ENCODE data around the gene CAMTA1.

The CAMTA1 gene

DNA sequence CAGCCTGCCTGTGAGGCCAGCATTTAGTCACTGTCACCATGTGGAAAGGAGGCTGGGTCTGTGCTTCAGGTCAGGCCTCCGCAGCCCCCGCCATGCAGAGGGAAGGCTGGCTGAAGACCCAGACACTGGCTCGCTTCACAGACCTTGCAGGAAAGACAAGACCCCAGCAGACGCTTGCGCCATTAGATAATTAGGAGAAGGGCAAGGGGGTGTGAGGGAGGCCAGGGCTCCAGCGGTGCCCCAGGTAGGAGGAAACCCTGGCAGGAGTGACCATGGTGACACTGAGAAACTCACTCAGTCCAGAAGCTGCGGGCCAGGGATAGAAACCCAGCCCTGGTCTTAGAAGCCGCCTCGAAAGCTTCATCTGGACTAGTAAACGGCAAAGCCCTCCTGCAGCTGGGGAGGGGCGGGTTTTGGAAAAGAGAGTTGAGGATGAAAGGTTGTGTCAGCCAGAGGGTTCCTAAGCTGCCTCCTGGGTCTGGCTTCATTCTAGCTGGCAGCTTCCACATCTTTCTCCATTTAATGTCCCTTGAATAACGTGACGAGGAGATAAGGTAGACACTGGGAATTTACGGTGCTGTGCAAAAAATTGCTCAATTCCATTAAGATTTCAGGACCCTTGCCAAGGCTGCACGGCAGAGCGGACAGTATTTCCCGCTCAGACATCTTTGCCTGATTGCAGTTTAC, 691.8 kb downstream of the CAMTA1 start:
- DNase-seq = no peak
- Histone ChIP-seq H3K4me1 (ENCODE audit: insufficient read depth, low read length) (no peaks in the 10 kb centered on the region), H3K27ac (ENCODE audit: low read length) (no peak overlapping the region), H3K4me2 (ENCODE audit: insufficient read depth, low read length) (no peak overlapping the region), H3K27me3 (ENCODE audit: insufficient read depth, low read length, poor library complexity) (peaks cover 4% of the 10 kb centered on the region), H3K9me3 (ENCODE audit: insufficient read depth, low read length, severe bottlenecking) (no peaks in the 10 kb centered on the region), H3K36me3 (ENCODE audit: insufficient read depth, low read length) (no peaks in the 10 kb centered on the region), H3K4me3 (ENCODE audit: low read depth in 1 of 2, low read length in 2 of 2) (no peak overlapping the region), H3K79me2 (ENCODE audit: insufficient read depth, low read length) (no peaks in the 10 kb centered on the region), H3K9ac (ENCODE audit: low read depth, low read length) (no peak overlapping the region), H2AFZ (ENCODE audit: low read depth, low read length) (no peak overlapping the region), H4K20me1 (ENCODE audit: insufficient read depth, low read length) (peaks cover 12% of the 10 kb centered on the region)
- TF ChIP-seq, protein P1, sequence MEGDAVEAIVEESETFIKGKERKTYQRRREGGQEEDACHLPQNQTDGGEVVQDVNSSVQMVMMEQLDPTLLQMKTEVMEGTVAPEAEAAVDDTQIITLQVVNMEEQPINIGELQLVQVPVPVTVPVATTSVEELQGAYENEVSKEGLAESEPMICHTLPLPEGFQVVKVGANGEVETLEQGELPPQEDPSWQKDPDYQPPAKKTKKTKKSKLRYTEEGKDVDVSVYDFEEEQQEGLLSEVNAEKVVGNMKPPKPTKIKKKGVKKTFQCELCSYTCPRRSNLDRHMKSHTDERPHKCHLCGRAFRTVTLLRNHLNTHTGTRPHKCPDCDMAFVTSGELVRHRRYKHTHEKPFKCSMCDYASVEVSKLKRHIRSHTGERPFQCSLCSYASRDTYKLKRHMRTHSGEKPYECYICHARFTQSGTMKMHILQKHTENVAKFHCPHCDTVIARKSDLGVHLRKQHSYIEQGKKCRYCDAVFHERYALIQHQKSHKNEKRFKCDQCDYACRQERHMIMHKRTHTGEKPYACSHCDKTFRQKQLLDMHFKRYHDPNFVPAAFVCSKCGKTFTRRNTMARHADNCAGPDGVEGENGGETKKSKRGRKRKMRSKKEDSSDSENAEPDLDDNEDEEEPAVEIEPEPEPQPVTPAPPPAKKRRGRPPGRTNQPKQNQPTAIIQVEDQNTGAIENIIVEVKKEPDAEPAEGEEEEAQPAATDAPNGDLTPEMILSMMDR (IDR thresholded peaks at IDR 0.05; ENCODE audit: borderline replicate concordance, extremely low read depth, low read length, poor library complexity, severe bottlenecking) = no peak
- TF ChIP-seq EZH2 (IDR thresholded peaks at IDR 0.05; ENCODE audit: borderline replicate concordance, low read depth, low read length, severe bottlenecking) = no peak
- no peak for ATAC-seq (ENCODE audit: insufficient read depth, low read depth)

DNA sequence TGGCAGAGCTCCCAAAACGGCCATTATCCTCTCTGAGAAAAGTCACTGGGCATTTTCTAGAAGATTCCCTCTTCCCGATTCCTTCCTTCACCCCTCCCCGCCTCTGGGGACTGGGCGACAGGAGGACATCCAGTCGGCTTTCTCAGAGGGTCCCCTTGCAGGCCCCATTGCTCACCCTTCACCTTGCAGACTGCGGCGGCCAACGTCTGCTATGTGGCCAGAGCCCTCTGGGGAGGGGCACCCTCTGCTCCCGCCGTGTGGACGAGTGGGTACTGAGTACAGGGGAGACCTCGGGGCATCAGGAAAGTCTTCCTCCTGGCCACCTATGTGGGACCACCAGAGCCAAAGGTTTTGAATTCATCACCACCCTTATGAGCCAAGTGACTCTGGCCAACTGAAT, 692.3 kb downstream of the CAMTA1 start:
- ATAC-seq (ENCODE audit: insufficient read depth, low read depth) = no peak
- Histone ChIP-seq H3K9me3 (ENCODE audit: insufficient read depth, low read length, severe bottlenecking) (no peaks in the 10 kb centered on the region), H3K27ac (ENCODE audit: low read length) (no peak overlapping the region), H3K79me2 (ENCODE audit: insufficient read depth, low read length) (no peaks in the 10 kb centered on the region), H2AFZ (ENCODE audit: low read depth, low read length) (no peak overlapping the region), H3K4me3 (ENCODE audit: low read depth in 1 of 2, low read length in 2 of 2) (no peak overlapping the region), H3K9ac (ENCODE audit: low read depth, low read length) (no peak overlapping the region), H4K20me1 (ENCODE audit: insufficient read depth, low read length) (peaks cover 12% of the 10 kb centered on the region), H3K4me2 (ENCODE audit: insufficient read depth, low read length) (no peak overlapping the region), H3K4me1 (ENCODE audit: insufficient read depth, low read length) (no peaks in the 10 kb centered on the region), H3K36me3 (ENCODE audit: insufficient read depth, low read length) (no peaks in the 10 kb centered on the region), H3K27me3 (ENCODE audit: insufficient read depth, low read length, poor library complexity) (peaks cover 4% of the 10 kb centered on the region)
- DNase-seq = no peak
- TF ChIP-seq, protein P1 (IDR thresholded peaks at IDR 0.05; ENCODE audit: borderline replicate concordance, extremely low read depth, low read length, poor library complexity, severe bottlenecking) = no peak
- no peak for TF ChIP-seq EZH2 (IDR thresholded peaks at IDR 0.05; ENCODE audit: borderline replicate concordance, low read depth, low read length, severe bottlenecking)

DNA sequence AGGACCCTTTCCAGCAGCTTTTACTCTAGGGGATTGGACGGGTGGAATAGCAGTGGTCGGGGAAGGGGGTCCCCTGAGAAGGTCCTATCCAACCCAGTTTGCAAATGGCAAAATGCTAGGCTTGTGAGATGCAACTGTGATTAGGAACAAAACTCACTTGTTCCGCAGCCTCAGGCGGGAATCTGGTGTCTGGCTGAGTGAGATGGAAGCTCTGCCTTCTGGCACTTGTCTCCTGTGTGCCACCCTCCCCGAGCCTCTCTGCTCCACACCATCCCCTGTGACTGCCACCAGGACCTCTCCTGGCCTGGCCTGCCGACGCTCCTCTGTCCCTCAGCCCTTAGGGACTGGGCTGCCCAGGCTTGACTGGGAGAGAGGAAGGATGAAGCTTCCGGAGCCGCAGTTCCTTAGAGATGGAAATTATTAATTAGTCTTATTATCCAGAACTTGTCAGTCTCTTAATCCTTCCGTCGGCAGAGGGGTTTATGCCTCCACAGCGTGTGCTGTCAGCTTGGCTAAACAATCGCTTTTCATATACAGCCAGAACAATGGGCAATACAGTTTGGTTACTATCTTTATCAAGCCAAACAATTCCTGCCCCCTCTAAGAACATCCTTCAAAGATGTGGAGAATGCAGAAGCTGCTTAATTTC, 693.0 kb downstream of the CAMTA1 start:
- H2AFZ ChIP-seq (ENCODE audit: low read depth, low read length) = no peak overlapping the region
- H3K4me1 ChIP-seq (ENCODE audit: insufficient read depth, low read length) = no peaks in the 10 kb centered on the region
- ATAC-seq (ENCODE audit: insufficient read depth, low read depth) = no peak
- no peak for DNase-seq
- H3K4me2 ChIP-seq (ENCODE audit: insufficient read depth, low read length) = no peak overlapping the region
- H3K79me2 ChIP-seq (ENCODE audit: insufficient read depth, low read length) = no peaks in the 10 kb centered on the region
- peaks cover 12% of the 10 kb centered on the region for H4K20me1 ChIP-seq (ENCODE audit: insufficient read depth, low read length)
- no peaks in the 10 kb centered on the region for H3K36me3 ChIP-seq (ENCODE audit: insufficient read depth, low read length)
- no peak overlapping the region for H3K4me3 ChIP-seq (ENCODE audit: low read depth in 1 of 2, low read length in 2 of 2)
- H3K9ac ChIP-seq (ENCODE audit: low read depth, low read length) = no peak overlapping the region
- no peak overlapping the region for H3K27ac ChIP-seq (ENCODE audit: low read length)
- no peak for TF ChIP-seq EZH2 (IDR thresholded peaks at IDR 0.05; ENCODE audit: borderline replicate concordance, low read depth, low read length, severe bottlenecking)
- no peaks in the 10 kb centered on the region for H3K9me3 ChIP-seq (ENCODE audit: insufficient read depth, low read length, severe bottlenecking)
- peaks cover 4% of the 10 kb centered on the region for H3K27me3 ChIP-seq (ENCODE audit: insufficient read depth, low read length, poor library complexity)

DNA sequence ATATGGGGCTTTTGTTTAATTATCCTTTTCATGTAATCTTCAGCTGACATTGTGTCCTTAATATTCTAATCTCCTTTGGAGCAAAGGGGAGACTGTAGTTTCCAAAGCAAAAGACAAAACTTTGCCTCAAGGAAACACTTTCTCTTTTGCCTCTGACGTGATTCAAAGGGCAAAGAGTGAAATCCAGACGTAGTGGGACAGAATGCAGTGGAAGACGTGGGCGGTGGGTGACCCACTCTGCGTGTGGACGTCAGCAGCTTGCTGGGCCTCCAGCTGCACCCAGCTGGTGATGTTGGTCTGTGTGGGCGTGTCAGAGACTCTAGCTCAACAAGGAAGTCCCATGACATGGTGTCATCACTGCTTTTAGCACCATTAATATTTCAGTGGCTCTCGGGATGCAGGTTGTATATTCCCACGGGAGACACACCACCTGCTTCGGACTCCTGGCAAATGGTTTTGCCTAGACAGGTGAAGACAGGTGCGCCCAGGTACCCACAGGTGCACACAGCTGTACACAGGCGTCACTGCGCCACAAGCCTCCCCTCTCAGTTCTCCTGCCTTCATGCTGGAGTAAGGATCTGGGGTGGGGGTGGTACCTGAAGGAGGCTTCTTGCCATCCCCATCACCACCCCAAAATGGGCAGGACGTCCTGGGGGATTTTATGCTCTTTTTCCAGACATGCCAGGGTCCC, 693.7 kb downstream of the CAMTA1 start:
- Histone ChIP-seq H3K4me1 (ENCODE audit: insufficient read depth, low read length) (no peaks in the 10 kb centered on the region), H3K9ac (ENCODE audit: low read depth, low read length) (no peak overlapping the region), H3K4me3 (ENCODE audit: low read depth in 1 of 2, low read length in 2 of 2) (no peak overlapping the region), H3K27me3 (ENCODE audit: insufficient read depth, low read length, poor library complexity) (peaks cover 4% of the 10 kb centered on the region), H3K4me2 (ENCODE audit: insufficient read depth, low read length) (no peak overlapping the region), H3K36me3 (ENCODE audit: insufficient read depth, low read length) (no peaks in the 10 kb centered on the region), H3K9me3 (ENCODE audit: insufficient read depth, low read length, severe bottlenecking) (no peaks in the 10 kb centered on the region), H2AFZ (ENCODE audit: low read depth, low read length) (no peak overlapping the region), H4K20me1 (ENCODE audit: insufficient read depth, low read length) (peaks cover 12% of the 10 kb centered on the region), H3K79me2 (ENCODE audit: insufficient read depth, low read length) (no peaks in the 10 kb centered on the region), H3K27ac (ENCODE audit: low read length) (no peak overlapping the region)
- DNase-seq (no peak), ATAC-seq (ENCODE audit: insufficient read depth, low read depth) (no peak)
- TF ChIP-seq, protein P1 (IDR thresholded peaks at IDR 0.05; ENCODE audit: borderline replicate concordance, extremely low read depth, low read length, poor library complexity, severe bottlenecking) = no peak
- TF ChIP-seq EZH2 (IDR thresholded peaks at IDR 0.05; ENCODE audit: borderline replicate concordance, low read depth, low read length, severe bottlenecking) = no peak

Data from DND-41 (cell line).